ENCODE measurements around the gene SPDEF.

SPDEF gene

DNA sequence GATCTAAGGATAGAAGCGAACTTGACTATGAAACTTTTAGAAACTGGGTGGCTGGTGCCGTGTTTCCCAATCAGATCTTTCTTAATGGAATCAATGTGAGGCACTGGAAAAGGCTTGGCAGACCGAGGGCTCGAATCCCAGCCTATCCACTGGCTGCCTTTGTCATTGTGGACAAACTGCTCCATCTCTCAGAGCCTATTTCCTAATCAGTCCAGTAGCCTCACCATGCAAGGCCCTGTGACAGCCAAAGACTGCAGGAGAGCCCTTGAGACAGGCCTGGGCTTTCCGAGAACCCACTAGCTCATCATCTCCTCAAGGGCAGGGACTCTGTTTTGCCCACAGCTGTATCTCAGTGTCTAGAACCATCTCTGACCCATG is 43.4 kb downstream of the SPDEF start:
- no peak for DNase-seq

DNA sequence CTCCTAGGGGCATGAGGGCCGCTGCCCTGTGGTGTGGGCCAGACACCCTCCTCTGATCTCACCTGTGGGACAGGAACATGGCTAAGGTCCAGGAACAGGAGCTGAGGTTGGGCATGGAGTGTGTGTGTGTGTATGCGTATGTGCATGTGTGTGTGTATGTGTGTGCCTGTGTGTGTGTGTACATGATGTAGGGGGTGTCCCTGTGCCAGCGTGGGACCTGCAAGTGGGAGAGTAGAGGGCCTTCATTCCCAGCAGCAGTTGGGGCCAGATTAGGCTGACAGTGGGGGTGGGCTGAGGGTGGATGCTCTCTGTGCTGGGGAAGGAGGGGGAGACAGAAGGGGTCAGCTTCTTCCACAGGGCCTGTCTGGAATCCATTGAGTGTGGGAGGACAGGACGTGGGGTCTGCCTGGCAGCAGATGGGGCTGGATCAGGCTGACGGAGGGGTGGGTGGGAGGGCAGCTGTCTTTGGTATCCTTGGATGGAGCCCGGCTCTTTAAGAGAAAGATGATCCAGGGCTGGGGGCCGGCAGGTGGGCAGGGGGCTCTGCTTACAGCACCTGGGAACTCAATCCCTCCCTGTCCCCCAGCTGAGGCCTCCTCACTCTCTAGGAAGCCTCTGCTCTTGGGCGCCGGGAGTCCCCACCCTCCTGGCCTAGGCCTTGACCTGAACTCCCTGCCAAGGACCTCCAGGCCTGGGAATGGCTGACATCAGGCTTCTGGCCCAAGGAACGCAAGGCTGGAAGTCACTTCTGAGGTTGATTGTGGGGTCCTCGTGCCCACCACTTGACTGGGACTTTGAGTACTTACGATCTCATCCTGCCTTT is 44.0 kb downstream of the SPDEF start:
- DNase-seq: no peak

DNA sequence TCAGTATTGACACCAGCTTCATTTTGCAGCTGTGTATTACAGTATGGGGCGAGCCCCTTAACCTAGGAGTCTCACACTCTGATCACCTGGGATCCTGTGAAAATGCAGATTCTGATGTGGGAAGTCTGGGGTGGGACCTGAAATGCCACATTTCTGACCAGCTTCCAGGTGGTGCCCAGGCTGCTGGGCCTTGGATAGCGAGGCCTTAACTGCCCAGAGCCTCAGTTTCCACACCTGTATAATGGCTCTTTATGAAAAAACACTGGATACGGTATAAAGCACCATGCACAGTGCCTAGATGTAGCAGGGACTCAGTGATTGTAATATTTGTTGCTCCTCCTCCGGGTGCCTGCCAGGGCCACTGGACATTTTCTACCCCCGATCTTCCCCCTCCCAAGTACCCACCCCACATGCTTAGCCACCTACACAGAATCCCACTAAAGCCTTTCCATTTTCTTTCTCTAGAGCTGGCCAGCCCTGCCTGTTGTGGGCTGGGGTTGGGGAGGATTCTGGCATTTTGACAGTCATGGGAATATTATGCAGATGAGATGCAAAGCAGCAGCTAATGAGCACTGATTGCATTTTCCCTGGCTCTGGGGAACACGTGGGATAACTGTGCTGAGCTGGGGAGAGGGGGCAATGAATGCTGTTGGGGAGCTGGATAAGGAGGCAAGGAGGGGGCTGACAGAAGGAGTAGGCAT is 44.8 kb downstream of the SPDEF start:
- no peak for DNase-seq

DNA sequence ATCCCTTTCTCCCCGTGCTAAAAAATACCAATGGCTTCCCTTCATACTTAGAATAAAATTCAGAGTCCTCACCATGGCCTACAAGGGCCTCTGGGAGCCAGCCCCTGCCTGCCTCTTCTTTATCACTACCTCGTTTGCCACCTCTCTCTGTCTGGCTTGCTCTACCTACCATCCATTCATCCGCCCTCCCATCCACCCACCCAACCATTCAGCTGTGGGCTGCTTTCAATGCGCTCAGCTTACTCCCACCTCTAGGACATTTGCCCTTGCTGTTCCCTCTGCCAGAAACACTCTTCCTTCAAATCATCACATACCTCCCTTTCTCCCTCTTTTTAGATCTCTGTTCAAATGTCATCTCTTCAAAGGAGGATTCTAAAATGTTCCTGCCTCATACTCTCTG is 45.8 kb downstream of the SPDEF start:
- no peak for DNase-seq

DNA sequence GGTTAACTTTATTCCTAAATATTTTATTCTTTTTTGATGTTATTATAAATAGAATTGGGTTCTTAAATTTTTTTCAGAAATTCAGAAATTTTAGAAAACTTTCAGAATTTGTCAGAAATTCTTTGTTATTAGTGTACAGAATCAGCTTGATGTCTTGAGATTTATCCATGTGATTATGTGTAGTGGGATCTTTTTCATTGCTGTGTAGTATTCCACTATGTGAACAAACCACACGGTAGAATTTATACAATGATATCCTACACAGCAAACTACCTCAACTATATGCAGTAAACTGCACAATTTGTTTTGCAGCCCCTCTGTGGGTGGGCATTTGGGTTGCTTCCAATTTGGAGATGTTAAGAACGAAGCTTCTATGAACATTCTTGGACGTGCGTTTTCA is 46.3 kb downstream of the SPDEF start:
- DNase-seq: no peak

DNA sequence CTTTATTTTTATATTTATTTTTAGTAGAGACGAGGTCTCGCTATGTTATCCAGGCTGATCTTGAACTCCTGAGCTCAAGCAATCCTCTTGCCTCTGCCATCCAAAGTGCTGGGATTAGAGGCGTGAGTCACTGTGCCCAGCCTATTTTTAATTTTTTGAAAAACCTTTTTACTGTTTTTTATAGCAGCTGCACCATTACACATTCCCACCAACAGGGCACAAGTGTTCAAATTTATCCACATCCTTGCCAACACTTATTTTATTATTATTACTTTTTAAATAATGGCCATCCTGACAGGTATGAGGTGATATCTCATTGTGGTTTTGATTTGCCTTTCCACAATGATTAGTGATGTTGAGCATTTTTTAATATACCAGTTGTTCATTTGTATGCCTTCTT is 47.7 kb downstream of the SPDEF start:
- DNase-seq: no peak

DNA sequence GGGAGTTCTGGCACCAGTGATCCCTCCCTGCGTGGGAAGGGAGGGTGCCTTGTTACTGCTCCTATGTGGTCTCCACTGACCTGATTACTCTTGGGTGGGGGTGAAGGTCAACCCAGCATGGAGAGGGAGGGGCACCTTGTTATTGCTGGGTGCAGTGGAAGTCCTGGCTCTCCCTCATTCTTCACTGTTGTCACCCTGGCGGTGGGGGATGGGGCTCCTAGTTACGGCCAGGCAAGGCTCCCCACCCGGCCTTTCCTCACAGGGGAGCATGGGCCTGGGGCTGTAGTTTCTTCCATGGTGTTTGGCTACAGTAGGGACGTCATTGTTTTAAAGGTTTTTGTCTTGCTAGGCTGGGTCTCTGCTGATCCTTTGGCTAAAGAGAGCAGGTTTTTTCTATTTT is 49.4 kb downstream of the SPDEF start:
- DNase-seq: no peak

DNA sequence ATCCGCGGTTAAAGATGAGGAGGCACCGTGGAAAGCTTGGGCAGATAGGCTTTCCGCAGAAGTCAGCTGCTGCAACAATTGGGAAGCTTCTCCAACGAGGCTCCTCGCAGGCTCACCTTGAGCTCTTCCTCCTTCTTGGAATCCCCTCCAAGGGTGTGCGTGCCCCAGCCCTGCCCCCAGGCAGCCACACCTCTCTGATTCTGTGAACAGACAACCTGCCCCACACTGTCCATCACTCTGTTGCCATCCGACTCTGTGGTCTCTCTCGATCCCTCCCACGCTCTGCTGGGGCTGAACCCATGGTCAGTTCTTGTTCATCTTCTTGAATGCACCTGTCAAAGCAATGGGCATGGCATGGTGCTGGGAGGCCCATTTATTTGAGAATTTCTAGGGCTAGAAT is 58.7 kb downstream of the SPDEF start:
- no peak for DNase-seq

DNA sequence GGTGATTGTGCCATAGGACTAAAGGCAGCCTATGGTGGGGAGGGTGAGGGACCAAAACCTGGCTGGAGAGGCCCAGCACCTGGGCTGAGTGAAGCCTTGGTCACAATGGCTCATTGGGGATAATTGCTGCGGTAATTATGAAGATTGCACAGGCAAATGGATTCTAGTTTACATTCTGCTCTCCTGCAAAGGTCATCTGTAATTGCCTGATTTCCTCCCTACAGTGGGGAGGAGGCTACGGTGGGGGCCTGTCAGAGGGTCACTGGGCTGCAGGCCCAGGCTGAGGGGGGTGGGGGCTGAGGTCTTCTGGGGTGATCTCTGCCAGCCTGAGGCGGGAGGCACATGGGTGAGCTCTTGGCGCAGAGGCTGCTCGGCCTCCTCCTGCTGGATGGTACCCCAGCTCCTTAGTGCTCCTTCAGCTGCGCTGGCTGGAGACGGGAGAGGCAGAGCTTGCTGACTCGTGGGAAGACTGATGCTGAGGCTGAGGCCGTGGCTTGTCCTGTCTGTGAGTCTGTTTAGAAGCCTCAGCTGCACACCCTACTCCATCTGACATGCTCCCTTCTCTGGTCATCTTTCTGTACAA is 59.9 kb downstream of the SPDEF start:
- no peak for DNase-seq

DNA sequence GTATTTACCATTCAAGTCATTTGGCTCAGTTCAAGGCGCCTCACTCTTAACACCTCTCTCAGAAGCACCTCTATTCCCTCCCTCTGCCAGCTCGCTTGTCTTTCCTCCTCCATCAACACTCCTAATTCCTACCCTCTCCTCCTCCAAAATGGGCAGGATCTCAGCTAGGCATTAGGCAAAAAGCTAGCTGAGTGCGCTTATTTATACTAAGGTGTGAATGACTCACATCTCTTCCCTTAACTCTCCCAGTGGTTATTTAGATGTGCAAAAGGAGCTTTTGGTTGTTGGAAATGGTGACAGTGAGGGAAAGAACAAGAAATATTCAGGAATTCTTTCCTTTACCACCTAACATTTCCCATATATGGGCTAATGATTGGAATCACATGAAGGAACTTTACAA is 61.2 kb downstream of the SPDEF start:
- no peak for DNase-seq

DNA sequence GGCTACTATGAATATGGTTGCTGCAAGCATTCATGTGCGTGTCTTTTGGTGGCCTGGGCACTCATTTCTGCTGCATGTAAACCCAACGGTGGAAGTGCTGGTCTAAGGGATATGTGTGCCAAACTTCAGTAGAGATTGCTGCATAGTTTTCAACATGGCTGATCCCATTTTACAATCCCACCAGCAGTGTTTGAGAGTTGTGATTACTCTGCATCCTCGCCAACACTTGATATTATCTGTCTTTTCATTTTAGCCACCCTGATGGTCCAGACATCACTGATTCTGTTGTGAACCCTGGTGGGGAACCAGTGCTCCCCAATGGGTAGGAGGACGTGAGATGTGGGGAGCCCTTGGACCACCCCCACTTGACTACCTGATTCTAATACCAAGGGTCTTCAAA is 62.8 kb downstream of the SPDEF start:
- no peak for DNase-seq

DNA sequence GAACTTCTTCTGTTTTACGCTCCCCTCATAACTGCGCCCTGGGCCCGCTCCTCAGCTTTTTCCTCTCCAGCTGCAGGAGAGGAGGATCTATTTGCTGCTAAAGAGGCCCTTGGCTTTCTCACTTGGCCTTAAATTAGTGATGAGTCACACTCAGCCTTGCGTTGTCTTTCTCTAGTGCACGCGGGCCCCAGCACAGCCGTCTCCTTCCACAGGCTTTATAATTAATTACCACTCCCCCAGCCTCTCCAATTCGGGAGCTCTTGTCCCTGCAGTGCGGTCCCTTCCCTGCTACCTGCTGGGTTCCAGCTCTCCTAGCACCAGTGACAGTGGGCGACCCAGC is 65.1 kb downstream of the SPDEF start:
- DNase-seq: no peak

DNA sequence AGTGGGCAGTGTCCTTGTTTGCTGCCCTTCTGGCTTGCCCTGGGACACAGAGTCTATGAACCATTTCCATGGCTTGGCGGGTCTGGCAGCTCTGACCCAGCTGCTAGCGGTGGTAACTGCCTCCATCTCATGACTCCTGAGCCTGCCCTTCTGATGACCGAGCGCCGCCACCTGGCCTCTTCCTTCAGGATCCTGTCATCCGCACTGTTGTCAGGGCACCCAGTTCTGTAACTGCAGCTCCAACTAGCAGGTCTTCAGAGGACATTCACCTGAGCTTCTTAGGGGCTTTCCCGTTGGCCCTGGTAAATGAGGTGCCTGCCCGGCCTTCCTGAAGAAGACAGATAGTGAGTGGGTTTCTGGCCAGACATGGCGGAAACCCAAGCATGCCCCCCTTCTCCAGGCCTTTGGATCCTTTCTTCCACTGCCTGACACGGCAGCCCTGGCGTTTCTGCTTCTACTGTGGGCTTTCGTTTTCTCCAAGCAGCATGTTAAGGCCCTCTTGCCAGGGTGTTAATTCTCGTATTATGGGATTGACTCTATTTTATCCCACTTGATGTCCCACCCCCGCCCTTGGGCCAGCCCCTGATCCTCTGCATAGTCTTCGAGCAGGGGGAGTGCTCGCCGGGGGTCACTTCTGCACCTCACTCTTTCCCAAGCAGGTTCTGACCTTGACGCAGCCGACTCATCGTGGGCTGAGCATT is 65.6 kb downstream of the SPDEF start:
- DNase-seq: no peak

DNA sequence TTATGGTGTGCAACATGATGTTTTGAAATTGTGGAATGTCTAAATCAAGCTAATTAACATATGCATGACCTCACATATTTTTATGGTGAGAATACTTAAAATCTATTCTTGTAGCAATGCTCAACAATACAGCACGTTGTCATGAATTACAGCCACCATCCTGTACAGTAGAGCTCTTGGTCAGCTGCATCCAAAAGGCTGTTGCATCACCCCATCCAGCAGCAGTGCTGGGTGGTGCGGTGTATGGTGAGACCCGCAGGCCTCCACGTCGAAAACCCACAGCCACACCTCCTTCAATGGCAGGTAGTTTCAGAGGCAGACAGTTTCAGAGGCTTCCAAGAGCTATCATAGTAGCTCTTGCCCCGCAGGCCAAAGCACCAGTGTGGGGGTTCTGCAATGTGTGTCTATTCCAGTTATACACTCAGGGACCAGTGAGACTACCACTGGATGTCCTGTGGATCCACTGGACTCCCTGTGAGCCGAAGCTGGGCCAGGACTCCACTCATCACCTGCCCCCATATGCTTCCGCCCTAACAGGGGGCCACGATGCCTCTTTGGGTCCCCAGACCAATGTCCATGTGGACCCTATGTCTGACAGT is 66.8 kb downstream of the SPDEF start:
- no peak for DNase-seq
